Measurements from ENCODE around the gene UNC5C.

UNC5C gene

DNA sequence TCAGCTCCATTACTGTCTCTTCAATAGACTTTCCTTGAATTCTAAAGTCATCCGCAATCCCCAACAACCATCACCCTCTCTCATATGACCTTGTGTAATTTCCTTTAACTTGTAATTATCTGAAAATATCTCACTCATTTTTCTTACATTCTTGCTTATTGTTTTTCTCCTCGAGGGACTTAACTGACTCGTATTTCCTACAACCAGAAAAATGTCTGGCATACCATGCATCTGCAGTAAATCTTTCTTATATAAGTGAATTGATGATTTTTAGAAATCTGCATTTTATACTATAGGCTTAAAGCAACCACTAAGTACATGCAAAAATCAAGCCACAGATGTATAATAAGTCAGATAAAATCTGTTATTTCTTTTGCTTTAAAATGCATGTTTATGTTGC, 276.7 kb downstream of the UNC5C start:
- Histone ChIP-seq H3K4me1 (ENCODE audit: control insufficient read depth in 1 of 2, insufficient read depth in 2 of 2, low read length in 2 of 2) (no peaks in the 10 kb centered on the region), H3K79me1 (ENCODE audit: low read length) (no peaks in the 10 kb centered on the region), H3K4me2 (ENCODE audit: low read length) (no peak overlapping the region), H4K91ac (ENCODE audit: low read depth, low read length) (no peak overlapping the region), H3K27me3 (ENCODE audit: insufficient read depth, low read length) (no peaks in the 10 kb centered on the region), H3K18ac (ENCODE audit: low read length) (no peak overlapping the region), H2BK12ac (ENCODE audit: low read length) (no peak overlapping the region), H2BK120ac (ENCODE audit: insufficient read depth, low read length, poor library complexity) (no peak overlapping the region), H2AFZ (ENCODE audit: insufficient read depth, low read length, poor library complexity) (no peak overlapping the region), H3K79me2 (ENCODE audit: control insufficient read depth, insufficient read depth, low read length, poor library complexity) (no peaks in the 10 kb centered on the region), H2BK5ac (ENCODE audit: low read depth, low read length, poor library complexity) (no peak overlapping the region), H3K9me3 (ENCODE audit: insufficient read depth, low read depth, low read length) (no peaks in the 10 kb centered on the region), H3K4me3 (ENCODE audit: low read depth, low read length) (no peak overlapping the region), H4K8ac (ENCODE audit: low read depth, low read length) (no peak overlapping the region), H3K36me3 (ENCODE audit: control insufficient read depth in 1 of 2, insufficient read depth in 2 of 2, low read length in 2 of 2) (peaks cover 2 to 9% of the 10 kb centered on the region in 2 experiments), H3K27ac (ENCODE audit: low read depth, low read length) (no peak overlapping the region), H3K23ac (ENCODE audit: low read length) (no peak overlapping the region), H3K4ac (ENCODE audit: low read depth, low read length) (no peak overlapping the region), H4K12ac (ENCODE audit: low read depth, low read length) (no peak overlapping the region), H2AK5ac (ENCODE audit: low read length) (no peak overlapping the region), H3K14ac (ENCODE audit: low read length) (no peak overlapping the region), H3K9ac (ENCODE audit: low read length) (no peak overlapping the region)
- WGBS (ENCODE audit: extremely low coverage, insufficient coverage, insufficient read length), result no CpG with 5 or more reads among the region's 3 CpGs
- DNase-seq, result no peak

DNA sequence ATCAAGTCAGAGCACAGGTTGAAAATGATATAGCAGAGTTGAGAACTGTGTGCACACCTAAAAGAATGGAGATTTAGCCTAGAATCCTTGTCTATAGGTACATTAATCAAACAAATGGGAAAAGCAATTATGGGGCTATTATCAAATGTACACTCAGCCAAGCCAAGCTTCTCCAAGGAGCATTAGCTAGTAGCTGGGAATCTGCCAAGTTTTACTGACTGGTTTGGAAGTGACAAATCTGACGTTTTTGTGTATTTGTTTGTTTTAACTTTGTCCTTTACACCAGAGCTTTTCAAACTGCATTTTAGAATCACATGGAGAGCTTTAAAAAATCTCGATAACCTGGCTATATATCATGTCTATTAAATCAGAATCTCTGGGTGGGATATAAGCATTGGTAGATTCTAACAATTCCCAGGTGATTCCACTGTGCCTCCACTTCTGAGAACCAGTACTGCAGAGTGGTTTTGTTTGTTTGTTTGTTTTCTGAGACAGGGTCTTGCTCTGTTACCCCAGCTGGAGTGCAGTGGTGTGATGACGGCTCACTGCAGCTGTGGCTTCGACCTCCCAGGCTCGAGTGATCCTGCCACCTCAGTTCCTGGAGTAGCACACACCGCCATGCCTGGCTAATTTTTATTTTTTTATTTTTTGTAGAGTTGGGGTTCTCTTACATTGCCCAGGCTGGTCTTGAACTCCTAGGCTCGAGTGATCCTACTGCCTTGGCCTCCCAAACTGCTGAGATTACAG, 279.8 kb downstream of the UNC5C start:
- no peaks in the 10 kb centered on the region for H3K79me1 ChIP-seq (ENCODE audit: low read length)
- H4K91ac ChIP-seq (ENCODE audit: low read depth, low read length), result no peak overlapping the region
- no peak overlapping the region for H3K14ac ChIP-seq (ENCODE audit: low read length)
- H3K36me3 ChIP-seq (ENCODE audit: control insufficient read depth in 1 of 2, insufficient read depth in 2 of 2, low read length in 2 of 2), result peaks cover 0 to 9% of the 10 kb centered on the region in 2 experiments
- H2AK5ac ChIP-seq (ENCODE audit: low read length), result no peak overlapping the region
- no peak overlapping the region for H3K27ac ChIP-seq (ENCODE audit: low read depth, low read length)
- no peak overlapping the region for H2BK120ac ChIP-seq (ENCODE audit: insufficient read depth, low read length, poor library complexity)
- H2AFZ ChIP-seq (ENCODE audit: insufficient read depth, low read length, poor library complexity), result no peak overlapping the region
- no peak overlapping the region for H3K9ac ChIP-seq (ENCODE audit: low read length)
- H4K12ac ChIP-seq (ENCODE audit: low read depth, low read length), result no peak overlapping the region
- H3K27me3 ChIP-seq (ENCODE audit: insufficient read depth, low read length), result no peaks in the 10 kb centered on the region
- H2BK5ac ChIP-seq (ENCODE audit: low read depth, low read length, poor library complexity), result no peak overlapping the region
- H3K23ac ChIP-seq (ENCODE audit: low read length), result no peak overlapping the region
- no peak overlapping the region for H3K4ac ChIP-seq (ENCODE audit: low read depth, low read length)
- no peak overlapping the region for H4K8ac ChIP-seq (ENCODE audit: low read depth, low read length)
- H3K79me2 ChIP-seq (ENCODE audit: control insufficient read depth, insufficient read depth, low read length, poor library complexity), result no peaks in the 10 kb centered on the region
- no peak overlapping the region for H3K4me2 ChIP-seq (ENCODE audit: low read length)
- H3K4me1 ChIP-seq (ENCODE audit: control insufficient read depth in 1 of 2, insufficient read depth in 2 of 2, low read length in 2 of 2), result no peaks in the 10 kb centered on the region
- no peak overlapping the region for H3K18ac ChIP-seq (ENCODE audit: low read length)
- no CpG with 5 or more reads among the region's 7 CpGs for WGBS (ENCODE audit: extremely low coverage, insufficient coverage, insufficient read length)
- no peaks in the 10 kb centered on the region for H3K9me3 ChIP-seq (ENCODE audit: insufficient read depth, low read depth, low read length)
- H3K4me3 ChIP-seq (ENCODE audit: low read depth, low read length), result no peak overlapping the region
- no peak overlapping the region for H2BK12ac ChIP-seq (ENCODE audit: low read length)
- no peak for DNase-seq

DNA sequence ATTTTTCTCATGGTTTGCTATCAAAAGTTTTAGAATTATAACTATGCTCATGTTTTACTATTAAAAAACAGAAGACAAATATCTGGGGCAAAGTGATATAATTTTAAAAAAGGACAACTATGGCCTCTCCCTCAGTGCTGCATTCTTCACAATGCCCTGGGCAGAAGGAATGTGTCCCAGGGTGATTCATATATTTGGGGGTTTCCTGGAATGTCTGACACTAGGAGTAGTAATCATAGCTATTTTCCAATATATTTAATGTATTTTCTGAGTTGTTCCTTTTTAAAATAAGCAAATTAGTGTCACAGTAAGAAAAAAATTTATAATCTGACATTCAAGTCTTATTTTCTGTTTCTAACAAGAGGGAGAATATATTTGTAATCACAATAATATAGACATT, 281.7 kb downstream of the UNC5C start:
- H3K4ac ChIP-seq (ENCODE audit: low read depth, low read length), result no peak overlapping the region
- no peak overlapping the region for H4K91ac ChIP-seq (ENCODE audit: low read depth, low read length)
- H3K79me2 ChIP-seq (ENCODE audit: control insufficient read depth, insufficient read depth, low read length, poor library complexity), result no peaks in the 10 kb centered on the region
- H3K14ac ChIP-seq (ENCODE audit: low read length), result no peak overlapping the region
- H3K79me1 ChIP-seq (ENCODE audit: low read length), result no peaks in the 10 kb centered on the region
- no peaks in the 10 kb centered on the region for H3K9me3 ChIP-seq (ENCODE audit: insufficient read depth, low read depth, low read length)
- no peaks in the 10 kb centered on the region for H3K4me1 ChIP-seq (ENCODE audit: control insufficient read depth in 1 of 2, insufficient read depth in 2 of 2, low read length in 2 of 2)
- H3K23ac ChIP-seq (ENCODE audit: low read length), result no peak overlapping the region
- H2AK5ac ChIP-seq (ENCODE audit: low read length), result no peak overlapping the region
- H3K27me3 ChIP-seq (ENCODE audit: insufficient read depth, low read length), result no peaks in the 10 kb centered on the region
- H2BK5ac ChIP-seq (ENCODE audit: low read depth, low read length, poor library complexity), result no peak overlapping the region
- H4K8ac ChIP-seq (ENCODE audit: low read depth, low read length), result no peak overlapping the region
- no peak overlapping the region for H4K12ac ChIP-seq (ENCODE audit: low read depth, low read length)
- DNase-seq, result peak in 1 of 2 donors; percentile 14
- H3K18ac ChIP-seq (ENCODE audit: low read length), result no peak overlapping the region
- H2BK120ac ChIP-seq (ENCODE audit: insufficient read depth, low read length, poor library complexity), result no peak overlapping the region
- H2BK12ac ChIP-seq (ENCODE audit: low read length), result no peak overlapping the region
- no peak overlapping the region for H2AFZ ChIP-seq (ENCODE audit: insufficient read depth, low read length, poor library complexity)
- peaks cover 0 to 7% of the 10 kb centered on the region in 2 experiments for H3K36me3 ChIP-seq (ENCODE audit: control insufficient read depth in 1 of 2, insufficient read depth in 2 of 2, low read length in 2 of 2)
- no peak overlapping the region for H3K4me2 ChIP-seq (ENCODE audit: low read length)
- H3K27ac ChIP-seq (ENCODE audit: low read depth, low read length), result no peak overlapping the region
- H3K4me3 ChIP-seq (ENCODE audit: low read depth, low read length), result no peak overlapping the region
- H3K9ac ChIP-seq (ENCODE audit: low read length), result no peak overlapping the region

DNA sequence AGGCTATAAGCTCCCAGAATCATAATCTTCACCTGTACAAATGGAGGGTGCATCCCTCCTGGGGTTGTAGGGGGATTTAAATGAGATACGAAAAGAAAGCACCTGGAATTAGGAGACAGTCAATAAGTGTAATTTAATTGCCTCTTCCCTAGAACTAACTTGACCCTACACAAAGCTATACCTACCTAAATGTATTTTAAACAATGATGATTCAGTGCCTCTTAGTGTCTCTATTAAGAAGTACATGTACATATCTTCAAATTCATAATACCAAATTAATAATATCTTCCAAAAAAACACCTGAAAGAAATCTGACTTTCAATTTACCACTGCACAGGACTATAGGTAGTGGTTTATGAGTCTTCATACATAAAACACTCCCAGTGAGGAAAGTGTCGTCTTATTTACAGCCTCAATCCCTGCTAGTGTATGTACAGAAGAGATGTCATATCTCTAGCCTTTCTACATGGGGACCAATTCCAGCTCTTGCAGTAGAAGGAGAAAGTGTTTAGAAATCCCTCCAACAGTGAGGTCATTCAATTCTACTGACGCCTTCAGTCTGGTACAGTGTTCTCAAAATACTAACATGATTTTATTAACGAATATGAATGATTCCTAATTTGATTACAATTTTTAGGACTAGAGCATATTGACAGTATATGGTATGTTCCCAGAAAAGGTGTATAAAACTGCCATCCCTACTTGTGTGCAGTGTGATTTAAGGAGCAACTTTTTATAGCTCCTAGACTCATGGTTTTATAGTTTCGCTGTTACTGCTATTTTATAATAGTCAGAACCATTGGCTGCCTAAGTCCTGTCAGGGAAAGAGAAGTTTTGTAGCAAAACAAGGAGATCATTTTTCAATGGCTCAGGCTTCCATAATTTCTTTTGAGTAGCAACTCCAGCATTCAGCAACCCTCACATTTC, 282.7 kb downstream of the UNC5C start:
- Histone ChIP-seq H4K8ac (ENCODE audit: low read depth, low read length) (no peak overlapping the region), H3K4me2 (ENCODE audit: low read length) (no peak overlapping the region), H4K91ac (ENCODE audit: low read depth, low read length) (no peak overlapping the region), H3K4ac (ENCODE audit: low read depth, low read length) (no peak overlapping the region), H2BK120ac (ENCODE audit: insufficient read depth, low read length, poor library complexity) (no peak overlapping the region), H3K18ac (ENCODE audit: low read length) (no peak overlapping the region), H2BK5ac (ENCODE audit: low read depth, low read length, poor library complexity) (no peak overlapping the region), H3K79me1 (ENCODE audit: low read length) (no peaks in the 10 kb centered on the region), H2BK12ac (ENCODE audit: low read length) (no peak overlapping the region), H3K4me1 (ENCODE audit: control insufficient read depth in 1 of 2, insufficient read depth in 2 of 2, low read length in 2 of 2) (peaks cover under 1% of the 10 kb centered on the region in 2 experiments), H3K27me3 (ENCODE audit: insufficient read depth, low read length) (no peaks in the 10 kb centered on the region), H4K12ac (ENCODE audit: low read depth, low read length) (no peak overlapping the region), H3K23ac (ENCODE audit: low read length) (no peak overlapping the region), H3K9me3 (ENCODE audit: insufficient read depth, low read depth, low read length) (no peaks in the 10 kb centered on the region), H3K36me3 (ENCODE audit: control insufficient read depth in 1 of 2, insufficient read depth in 2 of 2, low read length in 2 of 2) (peaks cover 0 to 3% of the 10 kb centered on the region in 2 experiments), H3K79me2 (ENCODE audit: control insufficient read depth, insufficient read depth, low read length, poor library complexity) (no peaks in the 10 kb centered on the region), H3K14ac (ENCODE audit: low read length) (no peak overlapping the region), H2AFZ (ENCODE audit: insufficient read depth, low read length, poor library complexity) (no peak overlapping the region), H3K9ac (ENCODE audit: low read length) (no peak overlapping the region), H2AK5ac (ENCODE audit: low read length) (no peak overlapping the region), H3K4me3 (ENCODE audit: low read depth, low read length) (no peak overlapping the region), H3K27ac (ENCODE audit: low read depth, low read length) (no peak overlapping the region)
- WGBS (ENCODE audit: extremely low coverage, insufficient coverage, insufficient read length), result no CpG with 5 or more reads among the region's 5 CpGs
- no peak for DNase-seq
